Liver (tissue), 9 donors: ENCODE results near the gene DNAH5. TPM values are rescaled to one million over a fixed set of nuclear protein-coding genes. Genes with fewer than 3 reads are reported as not detected.

Source experiments
- DNase-seq: peaks from one replicate; pipeline ENCODE4 v3.0.0-alpha.2; 2017; ENCODE audit warnings: low spot score
- H3K27ac ChIP-seq, 2 donors: one replicate each; pipeline ENCODE4 v1.7.0; 2013; ENCODE audit warnings: inconsistent platforms in 2 of 2, low read length in 2 of 2, control low read depth in 1 of 2, low read depth in 1 of 2, mild to moderate bottlenecking in 1 of 2
- H3K27me3 ChIP-seq, 4 donors: one replicate each; pipeline versions ENCODE4 v1.6.1 to v1.7.0; 2013; ENCODE audit warnings: low read length in 3 of 4, inconsistent platforms in 1 of 4, mild to moderate bottlenecking in 1 of 4, moderate library complexity in 1 of 4; ENCODE audit not compliant: control insufficient read depth in 4 of 4, insufficient read depth in 4 of 4
- H3K36me3 ChIP-seq, 4 donors: one replicate each; pipeline versions ENCODE4 v1.6.1 to v1.7.0; 2013; ENCODE audit warnings: low read length in 3 of 4, mild to moderate bottlenecking in 3 of 4, low read depth in 1 of 4, moderate library complexity in 1 of 4; ENCODE audit not compliant: control insufficient read depth in 4 of 4, insufficient read depth in 3 of 4
- H3K4me1 ChIP-seq, 4 donors: one replicate each; pipeline versions ENCODE4 v1.6.1 to v1.7.0; 2013; ENCODE audit warnings: low read length in 3 of 4, mild to moderate bottlenecking in 3 of 4, moderate library complexity in 1 of 4; ENCODE audit not compliant: control insufficient read depth in 4 of 4, insufficient read depth in 4 of 4
- H3K4me3 ChIP-seq, 3 donors: one replicate each; pipeline versions ENCODE4 v1.6.1 to v1.7.0; 2013; ENCODE audit warnings: low read length in 3 of 3, control low read depth in 1 of 3, low read depth in 1 of 3, mild to moderate bottlenecking in 1 of 3
- H3K9ac ChIP-seq, 2 donors: one replicate each; pipeline ENCODE4 v1.7.0; 2013; ENCODE audit warnings: low read length in 2 of 2, mild to moderate bottlenecking in 2 of 2, moderate library complexity in 2 of 2, control low read depth in 1 of 2, low read depth in 1 of 2
- H3K9me3 ChIP-seq, 4 donors: one replicate each; pipeline versions ENCODE4 v1.6.1 to v1.7.0; 2013; ENCODE audit warnings: low read length in 3 of 4; ENCODE audit not compliant: control insufficient read depth in 4 of 4
- EGR1 ChIP-seq, 2 donors: IDR thresholded peaks; 2 replicates each; pipeline ENCODE4 v1.6.1; 2016 to 2018; ENCODE audit warnings: antibody characterized with exemption in 2 of 2, low read depth in 2 of 2
- FOXA1 ChIP-seq: IDR thresholded peaks from 2 replicates; pipeline ENCODE4 v1.6.1; 2016; ENCODE audit warnings: antibody characterized with exemption
- FOXA2 ChIP-seq: IDR thresholded peaks from 2 replicates; pipeline ENCODE4 v1.6.1; 2016; ENCODE audit warnings: antibody characterized with exemption
- HNF4A ChIP-seq, 2 donors: conservative IDR thresholded peaks; 2 replicates each; pipeline ENCODE4 v1.6.1; 2016; ENCODE audit warnings: antibody characterized with exemption in 2 of 2, mild to moderate bottlenecking in 2 of 2
- HNF4G ChIP-seq: IDR thresholded peaks from 2 replicates; pipeline ENCODE4 v1.6.1; 2016; ENCODE audit warnings: antibody characterized with exemption
- JUND ChIP-seq, 2 donors: IDR thresholded peaks; 2 replicates each; pipeline ENCODE4 v1.6.1; 2016; ENCODE audit warnings: antibody characterized with exemption in 2 of 2
- RAD21 ChIP-seq, 2 donors: IDR thresholded peaks; 2 replicates each; pipeline ENCODE4 v1.6.1; 2016; ENCODE audit warnings: antibody characterized with exemption in 2 of 2, mild to moderate bottlenecking in 2 of 2
- RXRA ChIP-seq, 2 donors: IDR thresholded peaks; 2 replicates each; pipeline ENCODE4 v1.6.1; 2017 to 2018; ENCODE audit warnings: antibody characterized with exemption in 2 of 2, mild to moderate bottlenecking in 1 of 2
- SP1 ChIP-seq: IDR thresholded peaks from 2 replicates; pipeline ENCODE4 v1.6.1; 2018; ENCODE audit warnings: antibody characterized with exemption, mild to moderate bottlenecking
- YY1 ChIP-seq: IDR thresholded peaks from 2 replicates; pipeline ENCODE4 v1.6.1; 2016; ENCODE audit warnings: antibody characterized with exemption, mild to moderate bottlenecking
- WGBS: extraction: QIAGEN DNeasy Blood & Tissue Kit; methylation state at CpG from one replicate; pipeline ENCODE4 v1.1.7; 2013; 5-methylcytosine and 5-hydroxymethylcytosine counted together
- polyA plus RNA-seq, 2 donors: library from polyadenylated mRNA; stranded (reverse) in 1 of 2; unstranded in 1 of 2; fragments of 200-250 nt in 1 of 2; fragments of >200 nt in 1 of 2; fragmentation: Nextera tagmentation in 1 of 2; extraction: Ambion mirVana in 1 of 2; gene quantifications; one replicate each; pipeline versions ENCODE4 v1.2.1 to v1.2.3, GENCODE V29; 2013 to 2015
- total RNA-seq, 2 donors: library from RNA; depleted of rRNA; stranded (reverse); fragments of >200 nt; gene quantifications; one replicate each; pipeline ENCODE4 v1.2.3, GENCODE V29; 2014
- TF ChIP-seq, protein P1 (sequence below): IDR thresholded peaks from 2 replicates; pipeline ENCODE4 v1.6.1; 2016; ENCODE audit warnings: antibody characterized with exemption
- TF ChIP-seq, protein P2 (sequence below): IDR thresholded peaks from 2 replicates; pipeline ENCODE4 v1.6.1; 2016; ENCODE audit warnings: antibody characterized with exemption, mild to moderate bottlenecking
- TF ChIP-seq, protein P3 (sequence below): fragments of 150-350 bp; IDR thresholded peaks from 2 replicates; pipeline ENCODE4 v1.5.1; 2017; ENCODE audit warnings: improper control_type of control experiment, low read depth, low read length; ENCODE audit not compliant: missing input control
- TF ChIP-seq, protein P4 (sequence below): IDR thresholded peaks from 2 replicates; pipeline ENCODE4 v1.6.1; 2016; ENCODE audit warnings: antibody characterized with exemption
- donor health status: healthy.
- donor health status: healthy.
- donor health status: healthy.
- donor health status: healthy.
- donor health status: healthy.

DNAH5 gene
- total and polyA plus RNA-seq, 4 donors = 0.19 to 14.8 (median 4.4) TPM

DNA sequence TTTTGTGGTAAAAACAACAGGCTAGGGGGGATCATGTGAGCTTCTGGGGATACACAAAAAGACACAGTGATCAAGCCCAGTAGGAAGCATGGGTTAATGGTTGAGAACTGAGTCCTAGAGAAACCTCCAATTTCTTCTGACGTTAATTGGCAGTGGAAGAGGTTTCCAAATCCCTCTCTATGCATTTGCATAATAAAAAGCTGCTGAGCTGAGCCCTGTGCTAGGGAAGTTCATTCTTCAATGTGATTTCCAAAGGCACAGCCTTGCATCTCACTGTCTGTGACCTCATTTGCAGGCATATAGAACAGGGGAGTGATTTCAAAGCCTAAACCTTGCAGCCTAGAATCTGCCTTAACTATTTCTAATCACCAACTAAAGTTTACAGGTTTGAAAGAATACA lies 812 bp downstream of the DNAH5 start:
- Histone ChIP-seq H3K36me3 (peaks cover 0 to 2% (median 0%) of the 10 kb centered on the region in 4 donors), H3K4me1 (no peaks in the 10 kb centered on the region), H3K4me3 (no peak overlapping the region), H3K9me3 (peaks cover 0 to 2% (median 0%) of the 10 kb centered on the region in 4 donors), H3K9ac (no peak overlapping the region), H3K27me3 (peaks cover 0 to 3% (median 0%) of the 10 kb centered on the region in 4 donors), H3K27ac (no peak overlapping the region)
- no peak for DNase-seq
- 26% methylated on average over 1 of the region's 1 CpG for WGBS
- TF ChIP-seq, protein P1, sequence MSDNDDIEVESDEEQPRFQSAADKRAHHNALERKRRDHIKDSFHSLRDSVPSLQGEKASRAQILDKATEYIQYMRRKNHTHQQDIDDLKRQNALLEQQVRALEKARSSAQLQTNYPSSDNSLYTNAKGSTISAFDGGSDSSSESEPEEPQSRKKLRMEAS = no peak
- TF ChIP-seq, protein P2, sequence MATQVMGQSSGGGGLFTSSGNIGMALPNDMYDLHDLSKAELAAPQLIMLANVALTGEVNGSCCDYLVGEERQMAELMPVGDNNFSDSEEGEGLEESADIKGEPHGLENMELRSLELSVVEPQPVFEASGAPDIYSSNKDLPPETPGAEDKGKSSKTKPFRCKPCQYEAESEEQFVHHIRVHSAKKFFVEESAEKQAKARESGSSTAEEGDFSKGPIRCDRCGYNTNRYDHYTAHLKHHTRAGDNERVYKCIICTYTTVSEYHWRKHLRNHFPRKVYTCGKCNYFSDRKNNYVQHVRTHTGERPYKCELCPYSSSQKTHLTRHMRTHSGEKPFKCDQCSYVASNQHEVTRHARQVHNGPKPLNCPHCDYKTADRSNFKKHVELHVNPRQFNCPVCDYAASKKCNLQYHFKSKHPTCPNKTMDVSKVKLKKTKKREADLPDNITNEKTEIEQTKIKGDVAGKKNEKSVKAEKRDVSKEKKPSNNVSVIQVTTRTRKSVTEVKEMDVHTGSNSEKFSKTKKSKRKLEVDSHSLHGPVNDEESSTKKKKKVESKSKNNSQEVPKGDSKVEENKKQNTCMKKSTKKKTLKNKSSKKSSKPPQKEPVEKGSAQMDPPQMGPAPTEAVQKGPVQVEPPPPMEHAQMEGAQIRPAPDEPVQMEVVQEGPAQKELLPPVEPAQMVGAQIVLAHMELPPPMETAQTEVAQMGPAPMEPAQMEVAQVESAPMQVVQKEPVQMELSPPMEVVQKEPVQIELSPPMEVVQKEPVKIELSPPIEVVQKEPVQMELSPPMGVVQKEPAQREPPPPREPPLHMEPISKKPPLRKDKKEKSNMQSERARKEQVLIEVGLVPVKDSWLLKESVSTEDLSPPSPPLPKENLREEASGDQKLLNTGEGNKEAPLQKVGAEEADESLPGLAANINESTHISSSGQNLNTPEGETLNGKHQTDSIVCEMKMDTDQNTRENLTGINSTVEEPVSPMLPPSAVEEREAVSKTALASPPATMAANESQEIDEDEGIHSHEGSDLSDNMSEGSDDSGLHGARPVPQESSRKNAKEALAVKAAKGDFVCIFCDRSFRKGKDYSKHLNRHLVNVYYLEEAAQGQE = no peak
- no peak for TF ChIP-seq FOXA2
- TF ChIP-seq RXRA (IDR thresholded peaks at IDR 0.05) = no peak
- no peak for TF ChIP-seq FOXA1
- no peak for TF ChIP-seq HNF4A (conservative IDR thresholded peaks at IDR 0.05)
- TF ChIP-seq RAD21 (IDR thresholded peaks at IDR 0.05) = no peak
- TF ChIP-seq, protein P3, sequence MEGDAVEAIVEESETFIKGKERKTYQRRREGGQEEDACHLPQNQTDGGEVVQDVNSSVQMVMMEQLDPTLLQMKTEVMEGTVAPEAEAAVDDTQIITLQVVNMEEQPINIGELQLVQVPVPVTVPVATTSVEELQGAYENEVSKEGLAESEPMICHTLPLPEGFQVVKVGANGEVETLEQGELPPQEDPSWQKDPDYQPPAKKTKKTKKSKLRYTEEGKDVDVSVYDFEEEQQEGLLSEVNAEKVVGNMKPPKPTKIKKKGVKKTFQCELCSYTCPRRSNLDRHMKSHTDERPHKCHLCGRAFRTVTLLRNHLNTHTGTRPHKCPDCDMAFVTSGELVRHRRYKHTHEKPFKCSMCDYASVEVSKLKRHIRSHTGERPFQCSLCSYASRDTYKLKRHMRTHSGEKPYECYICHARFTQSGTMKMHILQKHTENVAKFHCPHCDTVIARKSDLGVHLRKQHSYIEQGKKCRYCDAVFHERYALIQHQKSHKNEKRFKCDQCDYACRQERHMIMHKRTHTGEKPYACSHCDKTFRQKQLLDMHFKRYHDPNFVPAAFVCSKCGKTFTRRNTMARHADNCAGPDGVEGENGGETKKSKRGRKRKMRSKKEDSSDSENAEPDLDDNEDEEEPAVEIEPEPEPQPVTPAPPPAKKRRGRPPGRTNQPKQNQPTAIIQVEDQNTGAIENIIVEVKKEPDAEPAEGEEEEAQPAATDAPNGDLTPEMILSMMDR = no peak
- TF ChIP-seq HNF4G = no peak
- no peak for TF ChIP-seq SP1
- TF ChIP-seq, protein P4, sequence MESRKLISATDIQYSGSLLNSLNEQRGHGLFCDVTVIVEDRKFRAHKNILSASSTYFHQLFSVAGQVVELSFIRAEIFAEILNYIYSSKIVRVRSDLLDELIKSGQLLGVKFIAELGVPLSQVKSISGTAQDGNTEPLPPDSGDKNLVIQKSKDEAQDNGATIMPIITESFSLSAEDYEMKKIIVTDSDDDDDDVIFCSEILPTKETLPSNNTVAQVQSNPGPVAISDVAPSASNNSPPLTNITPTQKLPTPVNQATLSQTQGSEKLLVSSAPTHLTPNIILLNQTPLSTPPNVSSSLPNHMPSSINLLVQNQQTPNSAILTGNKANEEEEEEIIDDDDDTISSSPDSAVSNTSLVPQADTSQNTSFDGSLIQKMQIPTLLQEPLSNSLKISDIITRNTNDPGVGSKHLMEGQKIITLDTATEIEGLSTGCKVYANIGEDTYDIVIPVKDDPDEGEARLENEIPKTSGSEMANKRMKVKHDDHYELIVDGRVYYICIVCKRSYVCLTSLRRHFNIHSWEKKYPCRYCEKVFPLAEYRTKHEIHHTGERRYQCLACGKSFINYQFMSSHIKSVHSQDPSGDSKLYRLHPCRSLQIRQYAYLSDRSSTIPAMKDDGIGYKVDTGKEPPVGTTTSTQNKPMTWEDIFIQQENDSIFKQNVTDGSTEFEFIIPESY = no peak
- no peak for TF ChIP-seq EGR1 (IDR thresholded peaks at IDR 0.05; ENCODE audit: low read depth in 2 of 2)
- TF ChIP-seq YY1 = no peak
- TF ChIP-seq JUND (IDR thresholded peaks at IDR 0.05) = no peak

DNA sequence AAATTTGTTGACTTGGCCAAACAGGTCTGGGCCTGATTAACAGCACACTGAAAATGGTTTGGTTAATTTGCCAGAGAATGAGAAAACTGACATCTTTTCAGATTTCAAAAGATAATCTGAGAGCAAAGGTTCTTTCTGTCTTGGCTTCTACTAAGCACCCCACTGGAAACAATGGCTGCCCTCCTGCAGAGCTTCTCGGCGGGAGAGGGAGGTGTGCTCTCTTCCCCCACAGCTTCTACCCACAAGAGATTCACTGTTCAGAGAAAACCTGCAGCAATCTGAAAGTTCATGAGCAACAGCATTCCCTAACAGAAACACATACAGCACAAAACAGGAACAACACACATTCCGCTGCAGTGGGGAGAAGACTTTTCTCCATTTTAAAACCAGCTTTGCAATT lies 3.0 kb downstream of the DNAH5 start:
- H3K4me1 ChIP-seq = no peaks in the 10 kb centered on the region
- H3K9me3 ChIP-seq = peaks cover 0 to 2% (median 0%) of the 10 kb centered on the region in 4 donors
- H3K36me3 ChIP-seq = peaks cover 0 to under 1% (median 0%) of the 10 kb centered on the region in 4 donors
- H3K4me3 ChIP-seq = no peak overlapping the region
- peaks cover 0 to 4% (median 0%) of the 10 kb centered on the region in 4 donors for H3K27me3 ChIP-seq
- no peak overlapping the region for H3K9ac ChIP-seq
- no peak overlapping the region for H3K27ac ChIP-seq
- WGBS = 37% methylated on average over 3 of the region's 3 CpGs
- TF ChIP-seq, protein P4 = no peak
- TF ChIP-seq, protein P1 = no peak
- TF ChIP-seq YY1 (no peak), RAD21 (IDR thresholded peaks at IDR 0.05) (no peak)
- DNase-seq = no peak
